DMS114 treated with DMSO at 0.1 percent for 48 hours (cell line): ENCODE results near the gene PIP5K1A.
"Not testable (repeated sequence)": the region's sequence is repeated elsewhere in the genome, so short reads cannot be mapped to it uniquely, and the experiment has no call there.

Experiments used
- DNase-seq: peaks from one replicate; lab custom pipeline; 2025; ENCODE audit not compliant: unreplicated experiment; lab: John Stamatoyannopoulos, UW

The PIP5K1A gene

DNA sequence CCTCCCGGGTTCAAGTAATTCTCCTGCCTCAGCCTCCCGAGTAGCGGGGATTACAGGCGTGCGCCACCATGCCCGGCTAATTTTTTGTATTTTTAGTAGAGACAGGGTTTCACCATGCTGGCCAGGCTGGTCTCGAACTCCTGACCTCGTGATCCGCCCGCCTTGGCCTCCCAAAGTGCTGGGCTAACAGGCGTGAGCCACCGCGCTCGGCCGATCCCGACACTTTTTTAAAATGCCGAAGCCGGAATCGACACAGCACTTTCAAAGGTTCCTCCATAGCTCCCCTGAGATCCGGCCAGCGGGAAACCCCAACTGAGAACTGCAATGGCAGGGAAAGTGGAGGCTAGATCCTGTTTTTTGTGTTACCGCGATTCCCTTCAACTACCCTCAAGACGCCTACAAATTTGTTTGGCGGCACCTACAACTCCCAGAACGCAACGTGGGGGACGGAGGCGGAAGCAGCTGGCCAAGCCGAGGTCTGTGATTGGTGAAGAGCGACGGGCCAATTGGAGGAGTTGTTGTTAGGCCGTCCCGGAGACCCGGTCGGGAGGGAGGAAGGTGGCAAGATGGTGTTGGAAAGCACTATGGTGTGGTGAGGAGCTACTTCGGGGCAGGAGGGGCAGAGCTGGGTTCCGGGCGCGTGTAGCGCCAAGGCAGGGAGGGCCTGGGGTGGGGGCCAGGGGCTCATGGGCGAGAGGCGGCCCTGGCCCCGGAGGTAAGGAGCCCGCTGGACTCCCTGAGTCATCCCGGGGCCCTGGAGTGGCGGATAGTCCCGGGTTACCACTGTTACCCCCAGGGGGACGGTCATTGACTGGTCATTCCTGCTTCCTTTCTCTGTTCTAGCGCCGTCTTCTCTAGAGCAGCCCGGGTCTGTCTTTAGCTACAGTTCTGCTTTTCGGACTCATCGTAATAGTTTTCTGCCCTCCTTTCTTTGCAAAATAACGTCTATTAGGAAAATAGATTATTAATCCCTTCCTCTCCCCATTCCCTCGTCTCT, 56.2 kb downstream of the PIP5K1A start, which contains the start of gene PSMD4:
TSS of gene PSMD4 (plus strand) at position 518 of the 997 bp plus-strand sequence. CDS start at position 567, 49 bp downstream.
- DNase-seq, result peak; percentile 100

DNA sequence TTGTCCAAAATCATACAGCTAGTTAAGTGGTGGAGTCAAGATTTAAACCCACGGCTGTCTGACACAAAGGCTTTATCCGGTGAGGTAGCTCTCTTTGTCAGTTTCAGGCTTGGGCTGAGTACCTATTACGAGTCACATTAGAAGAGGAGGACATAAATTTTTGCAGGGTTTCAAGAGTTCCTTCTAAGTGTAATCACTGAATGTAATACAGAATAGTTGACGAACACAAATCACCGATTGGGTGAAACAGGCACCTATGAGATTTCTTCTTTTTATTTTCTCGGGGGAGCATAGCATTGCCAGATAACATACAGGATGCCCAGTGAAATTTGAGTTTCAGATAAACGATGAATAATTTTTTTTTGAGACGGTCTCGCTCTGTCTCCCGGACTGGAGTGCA, 57.0 kb downstream of the PIP5K1A start:
- no peak for DNase-seq

DNA sequence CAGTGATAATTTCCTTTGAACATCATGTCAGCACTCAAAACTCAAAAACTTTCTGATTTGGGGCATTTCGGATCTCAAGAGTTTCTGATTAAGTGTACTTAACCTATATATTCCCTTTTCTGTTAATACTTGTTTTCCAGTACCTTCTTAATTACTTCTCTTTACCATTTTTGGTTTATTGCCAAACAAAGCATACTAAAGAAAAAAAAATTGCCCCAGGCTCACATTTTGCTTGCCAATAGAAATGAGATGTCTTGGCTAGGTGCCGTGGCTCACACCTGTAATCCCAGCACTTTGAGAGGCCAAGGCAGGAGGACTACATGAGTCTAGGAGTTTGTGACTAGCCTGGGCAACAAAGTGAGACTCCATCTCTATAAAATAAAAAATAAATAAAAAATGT, 61.0 kb downstream of the PIP5K1A start:
- no peak for DNase-seq

DNA sequence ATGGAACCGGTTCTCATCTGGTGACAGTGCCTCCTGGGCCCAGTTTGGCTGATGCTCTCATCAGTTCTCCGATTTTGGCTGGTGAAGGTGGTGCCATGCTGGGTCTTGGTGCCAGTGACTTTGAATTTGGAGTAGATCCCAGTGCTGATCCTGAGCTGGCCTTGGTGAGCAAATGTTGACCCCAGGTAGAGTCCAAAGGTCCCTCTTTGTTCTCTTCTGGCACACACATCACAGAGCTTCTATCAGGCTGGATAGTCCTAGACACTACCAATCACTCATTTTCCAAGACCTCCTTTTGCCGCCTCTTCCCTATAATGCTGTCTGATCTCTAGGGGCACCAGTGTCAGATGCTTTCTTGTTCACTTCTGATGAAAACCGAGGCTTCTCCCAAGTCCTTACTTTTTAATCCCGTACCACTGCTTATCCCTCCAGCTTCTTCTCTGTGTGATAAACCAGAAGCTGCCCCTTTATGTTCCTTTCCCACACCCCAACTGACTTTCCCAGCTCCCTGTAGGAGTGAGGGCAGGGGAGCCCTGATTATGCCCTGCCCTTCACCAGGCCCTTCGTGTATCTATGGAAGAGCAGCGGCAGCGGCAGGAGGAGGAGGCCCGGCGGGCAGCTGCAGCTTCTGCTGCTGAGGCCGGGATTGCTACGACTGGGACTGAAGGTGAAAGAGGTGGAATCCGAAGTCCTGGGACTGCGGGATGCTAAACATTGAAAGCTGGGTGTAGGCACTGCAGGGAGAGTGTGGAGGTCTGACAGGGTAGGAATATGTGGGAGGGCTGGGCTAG, 67.3 kb downstream of the PIP5K1A start:
- no peak for DNase-seq

DNA sequence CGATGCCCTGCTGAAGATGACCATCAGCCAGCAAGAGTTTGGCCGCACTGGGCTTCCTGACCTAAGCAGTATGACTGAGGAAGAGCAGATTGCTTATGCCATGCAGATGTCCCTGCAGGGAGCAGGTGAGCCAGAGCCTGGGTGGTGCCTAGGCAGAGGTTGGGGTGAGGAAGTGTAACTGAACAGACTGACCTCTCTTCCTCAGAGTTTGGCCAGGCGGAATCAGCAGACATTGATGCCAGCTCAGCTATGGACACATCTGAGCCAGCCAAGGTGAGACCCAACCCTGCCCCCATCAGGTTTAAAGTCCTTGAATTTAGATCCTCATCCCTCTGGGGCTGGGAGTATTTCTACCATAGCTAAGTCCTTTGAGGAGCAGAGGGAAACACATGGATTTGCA, 68.0 kb downstream of the PIP5K1A start:
- no peak for DNase-seq

DNA sequence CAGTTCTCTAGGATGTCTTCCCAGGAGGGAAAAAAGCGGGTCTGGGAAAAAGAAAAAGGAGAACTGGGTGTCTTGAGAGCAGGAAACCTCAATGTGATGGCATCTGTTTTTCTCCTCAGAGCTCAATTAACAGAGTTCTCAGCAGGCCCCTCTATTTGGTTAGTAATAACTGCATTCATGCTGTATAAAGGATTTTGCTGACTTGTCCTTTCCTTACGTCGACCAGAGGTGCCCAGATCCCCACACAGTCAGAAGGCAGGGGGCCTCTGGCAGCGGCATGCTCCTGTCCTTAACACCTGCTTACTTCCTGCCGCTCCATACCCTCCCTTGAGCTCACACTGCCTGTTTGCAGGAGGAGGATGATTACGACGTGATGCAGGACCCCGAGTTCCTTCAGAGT, 68.5 kb downstream of the PIP5K1A start:
- DNase-seq, result no peak

DNA sequence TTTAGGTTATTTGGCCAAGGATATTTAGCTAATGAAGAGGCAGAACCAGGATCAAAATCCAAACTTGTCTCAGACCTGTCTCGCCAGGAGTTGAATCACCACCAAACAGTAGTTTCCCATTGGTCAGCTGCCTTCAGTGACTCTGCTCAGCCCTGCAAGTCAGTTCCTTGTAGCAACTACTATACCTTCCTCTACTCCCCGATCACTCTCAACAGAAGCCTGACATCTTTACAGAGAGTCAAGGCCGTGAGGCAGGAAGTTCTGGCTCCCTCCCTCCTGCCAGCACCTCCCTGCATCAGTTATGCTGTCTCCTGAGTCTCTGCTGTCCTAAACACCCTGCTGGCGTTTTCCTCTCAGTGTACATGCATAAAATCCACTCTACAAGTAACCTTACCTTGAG, 69.4 kb downstream of the PIP5K1A start:
- DNase-seq, result no peak

DNA sequence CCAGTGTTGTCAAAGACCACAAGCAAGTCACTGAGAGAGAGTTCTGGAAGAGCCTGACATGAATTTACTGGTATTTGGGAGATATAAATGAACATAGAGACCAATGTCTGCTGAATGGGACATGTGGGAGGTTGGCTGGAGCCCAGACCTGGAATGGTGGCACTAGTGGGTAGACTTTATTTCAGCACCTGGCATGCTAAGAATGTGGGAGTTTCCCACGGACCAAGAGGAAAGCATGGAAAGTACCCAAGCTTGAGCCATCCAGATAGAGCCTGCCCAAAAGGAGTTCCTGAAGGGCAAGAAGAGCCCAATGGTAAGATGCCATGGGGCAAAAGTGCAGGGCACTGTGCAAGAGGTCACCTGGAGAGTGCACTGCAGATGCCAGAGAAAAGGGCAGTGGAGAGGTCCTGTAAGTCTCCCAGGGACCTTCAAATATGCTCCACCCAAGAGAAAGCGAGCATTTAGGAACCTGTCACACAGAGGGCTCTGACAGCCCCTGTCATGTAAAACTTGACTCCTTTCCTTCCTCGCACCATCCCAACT, 75.6 kb downstream of the PIP5K1A start:
- DNase-seq, result no peak

DNA sequence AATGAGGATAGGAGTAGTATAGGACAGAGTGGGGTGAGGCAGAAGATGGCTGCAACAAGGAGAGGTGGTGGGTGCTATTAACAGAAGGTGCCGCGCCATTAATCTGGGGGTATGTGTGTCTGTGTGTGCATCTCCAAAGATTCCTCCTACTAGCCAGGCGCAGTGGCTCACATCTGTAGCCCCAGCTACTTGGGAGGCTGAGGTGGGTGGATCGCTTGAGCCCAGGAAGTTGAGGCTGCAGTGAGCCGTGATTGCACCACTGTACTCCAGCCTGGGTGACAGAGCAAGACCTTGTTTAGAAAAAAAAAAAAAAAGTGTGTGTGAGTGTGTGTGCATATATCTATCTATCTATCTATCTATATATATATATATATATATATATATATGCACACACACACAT, 77.0 kb downstream of the PIP5K1A start:
- DNase-seq, result not testable (repeated sequence)

DNA sequence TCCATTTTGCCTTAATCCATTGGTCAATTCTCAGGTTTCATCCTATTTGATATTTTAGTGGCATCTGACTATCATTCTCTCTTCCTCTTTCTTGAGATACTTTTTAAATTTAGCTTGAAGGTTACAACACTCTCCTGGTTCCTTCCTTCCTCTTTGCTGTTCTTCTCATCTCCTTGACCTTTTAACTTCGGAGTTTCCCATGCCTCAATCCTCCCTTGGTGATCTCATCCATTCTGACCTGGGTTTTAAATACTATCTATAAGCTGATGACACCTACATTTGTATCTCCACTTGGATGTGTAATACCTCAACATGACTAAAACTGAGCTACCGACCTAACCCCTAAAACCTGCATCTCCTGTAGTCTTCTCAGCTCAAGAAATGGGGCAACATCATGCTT, 78.9 kb downstream of the PIP5K1A start:
- no peak for DNase-seq

DNA sequence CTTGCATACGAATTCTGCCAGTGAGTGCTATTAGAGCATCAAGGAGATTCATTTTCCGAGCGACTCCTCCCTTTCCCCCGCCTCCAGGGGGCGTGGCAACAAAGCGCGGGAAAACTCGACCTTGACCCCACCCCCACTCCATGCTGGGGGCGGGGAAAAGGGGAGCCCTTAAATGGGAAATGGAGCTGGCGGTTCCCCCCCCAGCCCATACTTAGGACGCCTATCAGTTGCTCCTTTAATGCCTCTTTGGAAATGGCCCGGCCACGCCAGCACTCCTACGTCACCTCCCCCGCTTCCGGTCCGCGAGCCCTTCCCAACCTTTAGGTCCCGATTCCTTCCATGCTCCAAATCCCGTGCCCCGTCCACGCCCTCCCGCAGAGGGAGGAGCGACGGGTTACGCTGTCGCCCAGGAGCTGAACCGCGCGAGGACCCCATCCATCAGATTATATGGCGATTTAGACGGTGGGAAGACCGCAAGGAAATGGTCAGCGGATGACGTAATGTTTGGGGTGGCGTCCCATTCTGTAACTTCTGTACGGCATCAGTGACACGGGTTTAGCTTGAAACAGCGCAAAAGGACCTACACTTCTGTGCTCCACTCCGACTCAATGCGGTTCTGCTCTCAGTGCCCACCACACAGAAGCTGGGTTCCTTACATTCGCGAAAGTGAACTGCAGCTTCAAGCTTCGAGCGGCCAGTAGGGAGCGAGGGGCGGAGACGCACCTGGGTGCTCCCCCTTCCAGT, 83.0 kb downstream of the PIP5K1A start:
- peak; percentile 99 for DNase-seq

DNA sequence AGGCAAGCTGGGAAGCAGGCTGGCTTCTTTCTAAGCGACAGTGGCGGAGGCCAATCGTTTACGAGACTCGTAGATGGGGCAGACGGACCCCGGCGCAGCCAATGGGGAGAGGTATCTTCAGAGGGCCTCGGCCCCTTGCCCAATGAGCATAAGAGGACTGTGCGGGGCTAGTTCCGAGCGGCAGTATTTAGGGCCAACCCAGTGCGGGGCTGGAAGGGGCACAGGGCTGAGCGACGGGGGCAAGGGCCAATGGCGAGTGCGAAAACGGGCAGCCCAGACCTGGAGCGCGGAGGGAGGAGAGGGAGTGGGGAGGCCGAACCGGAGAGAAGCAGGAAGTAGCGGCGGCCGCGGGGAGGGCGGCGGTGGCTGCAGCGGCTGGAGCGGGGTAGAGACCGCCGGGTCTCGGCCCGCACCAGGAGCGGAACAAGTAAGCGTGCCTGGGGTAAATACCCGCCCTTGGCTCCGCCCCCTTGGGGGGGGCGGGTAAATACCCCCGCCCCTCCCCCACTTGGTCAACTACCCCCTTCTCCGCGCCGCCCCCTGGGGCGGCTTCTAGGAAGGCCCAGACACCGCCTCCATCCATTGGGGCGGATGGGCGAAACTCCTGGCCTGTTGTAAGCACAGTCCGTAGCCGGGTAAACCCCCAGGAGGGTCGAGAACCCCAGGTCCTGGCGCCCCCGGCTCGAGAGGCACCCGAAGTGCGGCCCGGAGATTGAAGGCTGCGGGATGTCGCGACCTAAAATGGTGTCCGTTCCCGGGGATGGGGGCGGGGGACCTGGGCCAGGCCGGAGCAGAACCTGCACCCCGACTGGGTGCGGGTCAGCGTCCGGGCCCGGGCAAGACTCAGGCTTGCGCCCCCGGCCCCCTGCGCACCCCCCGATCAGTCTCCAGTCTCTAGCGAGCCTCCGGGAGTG, 83.9 kb downstream of the PIP5K1A start, which contains the start of gene ZNF687:
TSS of gene ZNF687 (plus strand) at position 331 of the 914 bp plus-strand sequence. CDS start 3,993 bp downstream, outside the sequence.
- DNase-seq, result peak; percentile 100

DNA sequence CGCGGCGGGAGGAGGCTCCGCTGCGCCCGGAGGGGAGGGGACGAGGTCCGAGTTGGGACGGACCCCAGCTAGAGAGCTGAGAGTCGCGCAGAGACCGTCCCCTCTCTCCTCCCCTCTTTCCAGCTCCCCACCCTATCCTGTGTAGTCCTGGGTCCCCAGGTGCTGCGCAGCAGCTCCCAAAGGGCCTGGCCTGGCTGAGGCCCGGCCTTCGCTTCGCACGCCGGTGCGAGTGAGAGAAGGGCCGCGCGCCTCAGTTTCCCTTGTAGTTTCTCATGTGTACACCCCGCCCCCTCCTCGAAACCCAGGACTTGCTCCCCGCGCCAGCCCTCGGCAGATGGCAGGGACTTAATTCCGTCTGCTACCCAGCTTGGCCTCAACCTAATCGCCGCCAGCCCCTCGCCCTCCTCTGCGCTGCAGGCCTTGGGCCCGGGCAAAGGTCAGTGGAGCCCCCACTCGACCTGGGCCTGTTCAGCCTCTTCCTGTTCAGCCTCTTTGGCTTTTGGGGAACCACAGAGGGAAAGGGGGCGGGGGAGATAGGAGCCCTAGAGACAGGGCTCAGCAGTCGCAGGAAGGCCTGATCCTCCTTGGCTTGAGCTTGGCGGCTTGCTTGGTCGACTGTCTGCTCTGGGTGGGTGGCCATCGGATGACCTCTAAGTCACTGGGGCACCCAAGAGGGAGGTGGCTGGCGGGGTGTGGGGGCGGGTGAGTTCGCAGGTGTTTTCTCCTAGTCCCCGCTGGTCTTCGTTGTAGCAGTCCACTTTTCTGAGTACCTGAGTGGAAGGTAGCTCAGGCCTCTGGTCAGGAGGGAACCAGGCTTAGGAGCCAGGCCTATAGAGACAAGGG, 84.8 kb downstream of the PIP5K1A start:
- DNase-seq, result no peak

DNA sequence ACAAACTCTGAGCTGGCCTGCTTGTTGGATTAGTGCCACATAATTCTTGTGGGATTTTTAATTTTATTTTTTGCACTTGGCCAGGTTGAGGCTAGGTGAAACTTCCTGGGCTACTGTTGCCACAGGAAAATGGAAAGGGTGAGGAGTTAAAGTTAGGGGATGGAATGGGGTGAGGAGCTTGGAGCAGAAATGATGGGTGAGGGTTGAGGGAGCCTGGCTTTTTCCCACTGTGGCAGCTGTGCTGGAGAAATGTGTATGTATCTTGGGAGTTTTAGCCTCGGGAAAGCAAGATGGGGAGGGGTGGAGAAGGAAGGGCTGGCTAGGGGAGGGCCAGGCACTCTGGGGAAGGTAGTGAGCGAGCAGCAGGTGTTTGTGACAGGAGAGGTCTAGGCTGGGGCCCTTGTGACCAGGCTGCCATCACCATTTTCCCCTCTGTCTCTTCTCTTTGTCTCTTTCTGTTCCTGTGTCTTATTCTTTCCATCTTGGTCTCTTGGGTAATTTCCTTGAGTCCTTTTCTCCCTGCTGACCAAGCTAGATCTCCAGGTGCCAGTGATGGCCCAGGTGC, 85.7 kb downstream of the PIP5K1A start:
- DNase-seq, result no peak

DNA sequence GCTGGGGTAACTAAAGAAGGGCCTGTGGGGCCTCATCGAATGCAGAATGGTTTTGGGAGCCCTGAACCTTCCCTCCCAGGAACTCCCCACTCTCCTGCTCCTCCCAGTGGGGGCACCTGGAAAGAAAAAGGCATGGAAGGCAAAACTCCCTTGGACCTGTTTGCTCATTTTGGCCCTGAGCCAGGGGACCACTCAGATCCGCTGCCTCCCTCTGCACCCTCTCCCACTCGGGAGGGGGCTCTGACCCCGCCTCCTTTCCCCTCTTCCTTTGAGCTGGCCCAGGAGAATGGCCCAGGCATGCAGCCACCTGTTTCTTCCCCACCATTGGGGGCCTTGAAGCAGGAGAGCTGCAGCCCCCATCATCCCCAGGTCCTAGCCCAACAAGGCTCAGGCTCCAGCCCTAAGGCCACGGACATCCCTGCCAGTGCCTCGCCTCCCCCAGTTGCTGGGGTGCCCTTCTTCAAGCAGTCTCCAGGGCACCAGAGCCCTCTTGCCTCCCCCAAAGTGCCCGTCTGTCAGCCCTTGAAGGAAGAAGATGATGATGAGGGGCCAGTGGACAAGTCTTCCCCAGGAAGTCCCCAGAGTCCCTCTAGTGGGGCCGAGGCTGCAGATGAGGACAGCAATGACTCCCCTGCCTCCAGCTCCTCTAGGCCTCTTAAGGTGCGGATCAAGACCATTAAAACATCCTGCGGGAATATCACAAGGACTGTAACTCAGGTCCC, 88.4 kb downstream of the PIP5K1A start:
- DNase-seq, result no peak

DNA sequence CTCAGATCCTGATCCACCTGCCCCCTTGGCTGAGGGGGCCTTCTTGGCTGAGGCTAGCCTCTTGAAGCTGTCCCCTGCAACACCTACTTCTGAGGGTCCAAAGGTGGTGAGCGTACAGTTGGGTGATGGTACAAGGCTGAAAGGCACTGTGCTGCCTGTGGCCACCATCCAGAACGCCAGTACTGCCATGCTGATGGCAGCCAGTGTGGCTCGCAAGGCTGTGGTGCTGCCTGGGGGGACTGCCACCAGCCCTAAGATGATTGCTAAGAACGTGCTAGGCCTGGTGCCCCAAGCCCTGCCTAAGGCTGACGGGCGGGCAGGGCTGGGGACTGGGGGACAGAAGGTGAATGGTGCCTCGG, 89.0 kb downstream of the PIP5K1A start:
- no peak for DNase-seq

DNA sequence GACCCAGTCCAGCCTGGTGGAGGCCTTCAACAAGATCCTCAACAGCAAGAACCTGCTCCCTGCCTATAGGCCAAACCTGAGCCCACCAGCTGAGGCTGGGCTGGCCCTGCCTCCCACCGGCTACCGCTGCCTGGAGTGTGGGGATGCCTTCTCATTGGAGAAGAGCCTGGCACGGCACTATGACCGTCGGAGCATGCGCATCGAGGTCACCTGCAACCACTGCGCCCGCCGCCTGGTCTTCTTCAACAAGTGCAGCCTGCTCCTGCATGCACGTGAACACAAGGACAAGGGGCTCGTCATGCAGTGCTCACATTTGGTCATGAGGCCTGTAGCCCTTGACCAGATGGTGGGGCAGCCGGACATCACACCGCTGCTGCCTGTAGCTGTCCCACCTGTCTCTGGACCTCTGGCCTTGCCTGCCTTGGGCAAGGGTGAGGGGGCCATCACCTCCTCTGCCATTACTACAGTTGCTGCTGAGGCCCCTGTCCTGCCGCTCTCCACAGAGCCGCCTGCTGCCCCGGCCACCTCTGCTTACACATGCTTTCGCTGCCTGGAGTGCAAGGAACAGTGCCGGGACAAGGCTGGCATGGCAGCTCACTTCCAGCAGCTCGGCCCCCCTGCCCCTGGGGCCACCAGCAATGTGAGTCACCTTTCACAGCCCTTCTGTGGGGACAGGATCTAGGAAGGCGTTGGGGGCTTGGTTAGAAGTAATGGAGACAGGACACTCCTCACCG, 89.6 kb downstream of the PIP5K1A start:
- DNase-seq, result no peak
